Activated naive CD8-positive, alpha-beta T cell (primary cell): ENCODE measurements around the gene EXOC4.

ENCODE experiments used
- H3K27ac Mint-ChIP-seq: one replicate; pipeline ENCODE4 v1.8.0; 2021; ENCODE audit warnings: mixed read lengths
- H3K27me3 Mint-ChIP-seq: one replicate; pipeline ENCODE4 v1.8.0; 2021; ENCODE audit warnings: mixed read lengths
- H3K36me3 Mint-ChIP-seq: one replicate; pipeline ENCODE4 v1.8.0; 2021; ENCODE audit warnings: mixed read lengths
- H3K4me1 Mint-ChIP-seq: one replicate; pipeline ENCODE4 v1.8.0; 2021; ENCODE audit warnings: low read depth, mixed read lengths
- H3K4me3 Mint-ChIP-seq: one replicate; pipeline ENCODE4 v1.8.0; 2021; ENCODE audit warnings: mild to moderate bottlenecking, mixed read lengths
- H3K9me3 Mint-ChIP-seq: one replicate; pipeline ENCODE4 v1.8.0; 2021; ENCODE audit warnings: low read depth, mixed read lengths

The EXOC4 gene

DNA sequence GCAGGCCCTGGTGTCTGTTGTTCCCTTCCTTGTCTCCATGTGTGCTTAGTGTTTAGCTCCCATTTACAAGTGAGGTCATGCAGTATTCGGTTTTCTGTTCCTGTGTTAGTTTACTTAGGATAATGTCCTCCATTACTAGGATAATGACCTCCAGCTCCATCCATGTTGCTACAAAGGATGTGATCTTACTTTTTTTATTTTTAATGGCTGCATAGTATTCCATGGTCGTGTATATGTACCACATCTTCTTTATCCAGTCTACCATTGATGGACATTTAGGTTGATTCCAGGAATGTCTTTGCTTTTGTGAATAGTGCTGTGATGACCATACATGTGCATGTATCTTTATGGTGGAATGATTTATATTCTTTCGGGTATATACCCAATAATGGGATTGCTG is 333.4 kb downstream of the EXOC4 start:
- Mint-ChIP-seq H3K27me3 (no peaks in the 10 kb centered on the region), H3K4me3 (no peak overlapping the region), H3K4me1 (peaks cover 1% of the 10 kb centered on the region), H3K36me3 (peaks cover 17% of the 10 kb centered on the region), H3K9me3 (no peaks in the 10 kb centered on the region), H3K27ac (no peak overlapping the region)

- Mint-ChIP-seq H3K36me3 (peaks cover 20% of the 10 kb centered on the region), H3K4me3 (no peak overlapping the region)
These were observed 335.0 kb downstream of the EXOC4 start for GRCh38 chr7:133587903-133588302.

GRCh38 chr7:133590795-133591194 is 337.9 kb downstream of the EXOC4 start:
- Mint-ChIP-seq H3K36me3 (peaks cover 16% of the 10 kb centered on the region), H3K4me3 (no peak overlapping the region), H3K27me3 (no peaks in the 10 kb centered on the region), H3K4me1 (no peaks in the 10 kb centered on the region), H3K27ac (no peak overlapping the region), H3K9me3 (no peaks in the 10 kb centered on the region)

More at GRCh38 chr7:133587903-133588302, 335.0 kb downstream of the EXOC4 start:
- no peaks in the 10 kb centered on the region for H3K27me3 Mint-ChIP-seq
- H3K27ac Mint-ChIP-seq = no peak overlapping the region
- no peaks in the 10 kb centered on the region for H3K9me3 Mint-ChIP-seq
- peaks cover 1% of the 10 kb centered on the region for H3K4me1 Mint-ChIP-seq

DNA sequence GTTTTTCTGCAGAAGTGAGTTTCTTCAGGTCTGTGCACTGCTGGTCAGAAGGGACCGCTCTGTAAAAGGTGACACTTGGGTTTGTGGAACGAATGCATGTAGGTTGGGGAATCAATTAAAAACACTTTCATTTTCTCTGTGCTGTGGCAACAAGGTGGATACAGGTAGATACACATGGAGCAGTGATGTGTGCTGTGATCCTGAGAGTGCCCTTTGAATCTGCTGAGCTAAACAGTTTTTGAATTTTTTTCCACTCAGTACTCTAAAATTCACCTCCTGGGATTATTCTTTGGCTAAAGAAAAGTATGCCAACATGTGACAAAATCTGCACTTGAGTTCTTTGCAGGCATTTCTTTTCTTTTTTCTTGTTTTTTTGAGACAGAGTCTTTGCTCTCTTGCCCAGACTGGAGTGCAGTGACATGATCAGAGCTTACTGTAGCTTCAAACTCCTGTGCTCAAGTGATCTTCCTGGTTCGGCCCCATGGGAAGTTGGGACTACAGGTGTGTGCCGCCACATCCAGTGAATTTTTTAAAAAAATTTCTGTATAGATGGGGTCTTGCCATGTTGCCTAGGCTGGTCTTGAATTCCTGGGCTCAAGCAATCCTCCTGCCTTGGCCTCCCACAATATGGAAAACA is 338.9 kb downstream of the EXOC4 start:
- Mint-ChIP-seq H3K4me3 (no peak overlapping the region), H3K9me3 (peaks cover 3% of the 10 kb centered on the region), H3K27me3 (no peaks in the 10 kb centered on the region), H3K36me3 (peaks cover 22% of the 10 kb centered on the region), H3K4me1 (no peaks in the 10 kb centered on the region), H3K27ac (no peak overlapping the region)

- Mint-ChIP-seq H3K4me1 (no peaks in the 10 kb centered on the region), H3K27me3 (no peaks in the 10 kb centered on the region), H3K36me3 (peaks cover 17% of the 10 kb centered on the region), H3K4me3 (no peak overlapping the region), H3K27ac (no peak overlapping the region), H3K9me3 (peaks cover 3% of the 10 kb centered on the region)
These were observed 340.7 kb downstream of the EXOC4 start for GRCh38 chr7:133593561-133593960.

DNA sequence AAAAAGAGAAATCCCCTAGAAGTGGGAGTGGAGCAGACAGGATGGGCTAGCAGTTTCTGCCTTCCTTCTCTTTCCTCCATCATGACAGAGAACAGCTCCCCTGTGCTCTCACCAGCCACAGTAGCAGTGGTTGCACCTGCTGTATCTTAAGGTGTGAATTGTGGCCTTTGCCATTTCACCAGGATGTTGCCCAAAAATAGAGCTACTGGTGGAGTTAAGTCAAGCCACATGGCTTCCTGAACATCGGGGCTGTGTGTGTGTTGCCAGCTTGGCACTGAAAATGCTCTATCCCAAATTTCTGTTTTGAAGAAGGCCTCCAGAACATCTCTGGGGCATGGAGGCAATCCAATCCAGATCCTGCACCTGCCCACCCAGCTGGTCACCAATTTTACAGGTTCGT is 348.7 kb downstream of the EXOC4 start:
- no peaks in the 10 kb centered on the region for H3K27me3 Mint-ChIP-seq
- no peak overlapping the region for H3K4me3 Mint-ChIP-seq
- peaks cover 5% of the 10 kb centered on the region for H3K4me1 Mint-ChIP-seq
- H3K36me3 Mint-ChIP-seq = peaks cover 3% of the 10 kb centered on the region
- H3K9me3 Mint-ChIP-seq = no peaks in the 10 kb centered on the region
- no peak overlapping the region for H3K27ac Mint-ChIP-seq

DNA sequence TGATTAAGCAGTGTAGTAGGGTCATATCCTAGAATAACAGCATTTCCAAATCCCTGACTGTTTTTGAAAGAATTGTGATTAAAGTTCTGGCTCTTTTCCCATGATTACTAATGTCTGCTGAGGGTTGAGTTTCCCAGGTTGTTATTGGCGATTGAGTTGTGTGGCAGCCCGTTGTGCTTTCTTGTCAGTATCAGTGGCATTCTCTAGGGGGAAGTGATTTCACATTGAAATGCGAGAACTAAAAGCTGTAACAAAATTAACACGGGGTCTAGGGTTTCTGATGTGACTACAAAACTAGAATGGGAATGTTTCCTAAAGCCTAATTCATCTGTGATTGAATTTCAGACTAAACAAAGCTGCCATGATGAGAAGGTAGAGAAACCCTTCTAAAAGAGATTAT is 349.4 kb downstream of the EXOC4 start:
- peaks cover 5% of the 10 kb centered on the region for H3K4me1 Mint-ChIP-seq
- peaks cover 7% of the 10 kb centered on the region for H3K36me3 Mint-ChIP-seq
- no peaks in the 10 kb centered on the region for H3K27me3 Mint-ChIP-seq
- no peaks in the 10 kb centered on the region for H3K9me3 Mint-ChIP-seq
- H3K4me3 Mint-ChIP-seq = no peak overlapping the region
- no peak overlapping the region for H3K27ac Mint-ChIP-seq

DNA sequence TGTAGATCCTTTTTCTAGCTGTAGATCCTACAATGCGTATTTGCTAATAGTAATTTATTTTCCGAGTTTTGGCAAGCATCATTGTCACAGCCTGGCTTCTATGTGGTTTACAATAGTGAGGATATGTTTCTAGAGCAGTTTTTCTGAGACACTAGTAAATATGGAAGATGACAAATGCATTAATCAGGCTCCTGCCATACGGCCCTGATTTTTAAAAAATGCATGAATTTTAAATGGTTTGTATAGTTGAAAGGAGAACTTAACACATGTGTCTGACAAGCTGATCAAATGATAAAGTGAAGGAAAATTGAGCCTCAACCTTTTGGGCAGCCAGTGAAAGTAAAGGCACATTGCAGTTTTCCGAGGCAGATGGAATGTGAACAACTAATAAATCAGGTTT is 354.1 kb downstream of the EXOC4 start:
- Mint-ChIP-seq H3K27ac (no peak overlapping the region), H3K4me3 (no peak overlapping the region)

GRCh38 chr7:133609806-133610205 is 356.9 kb downstream of the EXOC4 start:
- H3K27me3 Mint-ChIP-seq = no peaks in the 10 kb centered on the region
- H3K4me3 Mint-ChIP-seq = no peak overlapping the region
- H3K4me1 Mint-ChIP-seq = no peaks in the 10 kb centered on the region
- no peak overlapping the region for H3K27ac Mint-ChIP-seq
- peaks cover 23% of the 10 kb centered on the region for H3K36me3 Mint-ChIP-seq
- H3K9me3 Mint-ChIP-seq = no peaks in the 10 kb centered on the region

More for the DNA sequence above, 354.1 kb downstream of the EXOC4 start:
- H3K36me3 Mint-ChIP-seq = peaks cover 13% of the 10 kb centered on the region
- H3K9me3 Mint-ChIP-seq = no peaks in the 10 kb centered on the region
- H3K4me1 Mint-ChIP-seq = no peaks in the 10 kb centered on the region
- no peaks in the 10 kb centered on the region for H3K27me3 Mint-ChIP-seq

- H3K4me1 Mint-ChIP-seq = no peaks in the 10 kb centered on the region
- no peak overlapping the region for H3K27ac Mint-ChIP-seq
- H3K9me3 Mint-ChIP-seq = peaks cover 3% of the 10 kb centered on the region
- no peak overlapping the region for H3K4me3 Mint-ChIP-seq
- peaks cover 20% of the 10 kb centered on the region for H3K36me3 Mint-ChIP-seq
- no peaks in the 10 kb centered on the region for H3K27me3 Mint-ChIP-seq
These were observed 359.1 kb downstream of the EXOC4 start for GRCh38 chr7:133611955-133612354.

- Mint-ChIP-seq H3K4me1 (no peaks in the 10 kb centered on the region), H3K27ac (no peak overlapping the region), H3K36me3 (peaks cover 20% of the 10 kb centered on the region), H3K27me3 (no peaks in the 10 kb centered on the region), H3K4me3 (no peak overlapping the region), H3K9me3 (peaks cover 3% of the 10 kb centered on the region)
These were observed 360.4 kb downstream of the EXOC4 start for GRCh38 chr7:133613250-133613790.

DNA sequence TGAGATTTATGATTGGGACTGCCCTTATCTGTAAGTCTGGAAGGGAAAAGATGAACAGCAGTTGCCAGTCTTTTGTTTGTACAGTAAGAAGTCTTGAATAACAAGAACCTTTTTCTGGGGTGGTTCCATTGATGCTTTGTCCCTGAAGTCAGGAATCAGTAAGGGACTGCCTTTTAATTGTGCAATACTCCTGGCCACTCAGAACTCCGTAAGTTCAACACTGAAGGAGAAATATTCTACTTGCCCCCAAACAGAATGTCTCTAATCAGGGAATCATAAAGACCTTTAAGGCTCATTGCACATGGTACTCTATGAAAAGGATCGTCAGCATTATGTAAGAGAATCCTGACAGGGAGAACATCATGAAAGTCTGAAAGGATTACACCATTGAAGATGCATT is 361.4 kb downstream of the EXOC4 start:
- Mint-ChIP-seq H3K36me3 (peaks cover 23% of the 10 kb centered on the region), H3K4me3 (no peak overlapping the region), H3K27me3 (no peaks in the 10 kb centered on the region), H3K4me1 (no peaks in the 10 kb centered on the region), H3K9me3 (peaks cover 3% of the 10 kb centered on the region), H3K27ac (no peak overlapping the region)

DNA sequence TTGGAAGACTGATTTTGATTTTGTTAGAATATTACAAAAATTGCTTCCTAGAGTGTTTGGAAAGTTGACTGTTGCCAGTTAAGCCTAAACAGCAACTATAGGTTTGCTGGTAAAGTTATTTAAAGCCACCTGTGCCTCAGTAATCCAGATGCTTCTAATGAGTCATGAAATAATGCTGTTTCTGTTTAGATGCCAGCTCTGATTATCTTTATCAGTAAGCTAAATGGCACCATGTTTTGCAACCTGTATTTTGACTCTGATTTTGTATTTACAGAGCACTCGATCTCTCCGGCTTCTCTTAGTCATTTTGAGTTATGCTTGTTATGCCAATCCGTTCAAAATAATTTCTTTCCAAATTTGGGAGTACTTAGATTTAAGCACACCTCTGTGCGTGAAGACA is 366.1 kb downstream of the EXOC4 start:
- H3K36me3 Mint-ChIP-seq = peaks cover 9% of the 10 kb centered on the region
- H3K9me3 Mint-ChIP-seq = peaks cover 3% of the 10 kb centered on the region
- H3K4me3 Mint-ChIP-seq = no peak overlapping the region
- H3K27me3 Mint-ChIP-seq = no peaks in the 10 kb centered on the region
- H3K4me1 Mint-ChIP-seq = no peaks in the 10 kb centered on the region
- no peak overlapping the region for H3K27ac Mint-ChIP-seq

GRCh38 chr7:133619491-133619890 is 366.6 kb downstream of the EXOC4 start:
- no peaks in the 10 kb centered on the region for H3K4me1 Mint-ChIP-seq
- no peak overlapping the region for H3K27ac Mint-ChIP-seq
- H3K4me3 Mint-ChIP-seq = no peak overlapping the region
- no peaks in the 10 kb centered on the region for H3K27me3 Mint-ChIP-seq
- H3K36me3 Mint-ChIP-seq = peaks cover 9% of the 10 kb centered on the region
- peaks cover 3% of the 10 kb centered on the region for H3K9me3 Mint-ChIP-seq

- no peaks in the 10 kb centered on the region for H3K4me1 Mint-ChIP-seq
- peaks cover 23% of the 10 kb centered on the region for H3K36me3 Mint-ChIP-seq
- H3K9me3 Mint-ChIP-seq = peaks cover 10% of the 10 kb centered on the region
- no peaks in the 10 kb centered on the region for H3K27me3 Mint-ChIP-seq
- no peak overlapping the region for H3K27ac Mint-ChIP-seq
- no peak overlapping the region for H3K4me3 Mint-ChIP-seq
These were observed 370.8 kb downstream of the EXOC4 start for GRCh38 chr7:133623721-133624120.

DNA sequence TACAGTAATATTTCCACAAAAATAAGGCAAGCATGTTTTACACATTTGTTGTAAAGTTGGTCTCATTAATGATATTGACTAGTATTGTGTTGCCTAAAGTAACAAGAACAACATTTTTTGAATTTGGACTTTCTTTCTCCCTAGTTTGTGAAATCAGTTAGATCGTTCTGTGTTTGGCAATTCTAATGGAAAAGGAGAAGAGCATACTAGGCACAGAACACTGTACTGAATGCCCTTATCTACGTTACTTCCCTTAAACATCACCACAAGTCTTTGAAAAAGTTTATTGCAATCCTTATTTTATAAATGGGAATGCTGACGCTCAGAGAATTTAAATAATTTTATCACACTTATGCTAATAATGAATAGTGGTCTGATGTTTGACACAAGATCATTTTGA is 372.2 kb downstream of the EXOC4 start:
- H3K27ac Mint-ChIP-seq = no peak overlapping the region
- peaks cover 30% of the 10 kb centered on the region for H3K36me3 Mint-ChIP-seq
- peaks cover 10% of the 10 kb centered on the region for H3K9me3 Mint-ChIP-seq
- no peak overlapping the region for H3K4me3 Mint-ChIP-seq
- no peaks in the 10 kb centered on the region for H3K27me3 Mint-ChIP-seq
- H3K4me1 Mint-ChIP-seq = no peaks in the 10 kb centered on the region
